H1 (cell line): ENCODE measurements around the gene RTEL1. TPM values are rescaled to one million over a fixed set of nuclear protein-coding genes. Genes with fewer than 3 reads are reported as not detected.
A peak's percentile ranks its signal among the peaks of the same experiment; 100 is the strongest.

Experiments
- CTCF ChIA-PET: fragments of 300-600 bp; sonication (Branson Sonifier 250); formaldehyde crosslinking; loops from one replicate; lab custom pipeline; 2021; ENCODE audit not compliant: partially characterized antibody; lab: Charles Lee
- POLR2A ChIA-PET: fragments of 300-600 bp; sonication (Branson Sonifier 250); formaldehyde crosslinking; loops from one replicate; lab custom pipeline; 2021; ENCODE audit warnings: inconsistent platforms; ENCODE audit not compliant: partially characterized antibody; lab: Charles Lee
- DNase-seq, 2 experiments: peaks; one replicate each; pipeline versions ENCODE4 v3.0.0 to v3.0.0-alpha.2; 2010 to 2022; ENCODE audit warnings: low spot score in 2 of 2, low read depth in 1 of 2, mixed read lengths in 1 of 2
- FAIRE-seq: peaks from 2 replicates; lab custom pipeline; 2011; peaks lifted over from hg19 to GRCh38; lab: Jason Lieb, UNC
- H2AFZ ChIP-seq: 2 replicates; pipeline ENCODE4 v1.8.1; 2012; ENCODE audit warnings: low read length, inconsistent platforms
- H2AK5ac ChIP-seq: 2 replicates; pipeline ENCODE4 v1.6.1; 2013; ENCODE audit warnings: low read depth, low read length
- H2BK120ac ChIP-seq: replicated peaks from 2 replicates; pipeline ENCODE3; 2013; ENCODE audit warnings: low read depth, low read length, inconsistent platforms
- H2BK12ac ChIP-seq: 2 replicates; pipeline ENCODE4 v1.6.1; 2013; ENCODE audit warnings: low read depth, low read length
- H2BK15ac ChIP-seq: 2 replicates; pipeline ENCODE4 v1.6.1; 2013; ENCODE audit warnings: low read length
- H2BK20ac ChIP-seq: 2 replicates; pipeline ENCODE4 v1.6.1; 2013; ENCODE audit warnings: low read length
- H2BK5ac ChIP-seq: 2 replicates; pipeline ENCODE4 v1.6.1; 2013; ENCODE audit warnings: low read depth, low read length
- H3K14ac ChIP-seq: 2 replicates; pipeline ENCODE4 v1.6.1; 2013; ENCODE audit warnings: inconsistent platforms; ENCODE audit not compliant: insufficient read length
- H3K18ac ChIP-seq: 2 replicates; pipeline ENCODE4 v1.6.1; 2013; ENCODE audit warnings: low read length; ENCODE audit errors: extremely low read depth
- H3K23ac ChIP-seq: 2 replicates; pipeline ENCODE4 v1.6.1; 2013; ENCODE audit warnings: inconsistent platforms; ENCODE audit not compliant: insufficient read length
- H3K23me2 ChIP-seq: 2 replicates; pipeline ENCODE4 v1.6.1; 2013; ENCODE audit warnings: low read depth, low read length
- H3K27ac ChIP-seq: 2 replicates; pipeline ENCODE4 v1.6.1; 2011; ENCODE audit warnings: low read depth, low read length, inconsistent platforms
- H3K27me3 ChIP-seq, 4 experiments: replicated peaks in 1 of 4; 1 replicate in 1 of 4; 2 replicates in 3 of 4; pipeline versions ENCODE4 v1.6.1 to v1.8.1; 2011 to 2013; ENCODE audit warnings: low read length in 3 of 4, mild to moderate bottlenecking in 3 of 4, inconsistent platforms in 2 of 4, mixed read lengths in 2 of 4, moderate library complexity in 1 of 4; ENCODE audit not compliant: control insufficient read depth in 3 of 4, insufficient read depth in 3 of 4; ENCODE audit errors: extremely low read depth in 1 of 4
- H3K36me3 ChIP-seq, 4 experiments: 2 replicates each; pipeline versions ENCODE4 v1.6.1 to v1.8.1; 2011 to 2013; ENCODE audit warnings: mild to moderate bottlenecking in 4 of 4, low read length in 3 of 4, moderate library complexity in 2 of 4, control low read depth in 1 of 4, inconsistent platforms in 1 of 4; ENCODE audit not compliant: insufficient read depth in 4 of 4, control insufficient read depth in 2 of 4
- H3K4ac ChIP-seq: replicated peaks from 2 replicates; pipeline ENCODE3; 2013; ENCODE audit warnings: low read length, low read depth, mixed read lengths, inconsistent platforms; ENCODE audit not compliant: insufficient read length
- H3K4me1 ChIP-seq, 4 experiments: replicated peaks in 1 of 4; 1 replicate in 1 of 4; 2 replicates in 3 of 4; pipeline versions ENCODE4 v1.6.1 to v1.8.1; 2011 to 2013; ENCODE audit warnings: low read length in 3 of 4, inconsistent platforms in 2 of 4, mixed read lengths in 1 of 4; ENCODE audit not compliant: insufficient read depth in 4 of 4, control insufficient read depth in 3 of 4
- H3K4me2 ChIP-seq, 2 experiments: 2 replicates each; pipeline versions ENCODE4 v1.6.1 to v1.8.1; 2011 to 2013; ENCODE audit warnings: low read depth in 2 of 2, low read length in 2 of 2, control low read depth in 1 of 2, inconsistent platforms in 1 of 2, mild to moderate bottlenecking in 1 of 2; ENCODE audit not compliant: insufficient read depth in 1 of 2
- H3K4me3 ChIP-seq, 4 experiments: fragments of 200-600, 300-600 bp in 1 of 4; sonication (generic), shearing (Covaris generic), sonication (Bioruptor Twin) in 1 of 4; 2 replicates each; pipeline versions ENCODE4 v1.5.1 to v1.8.1; 2011 to 2016; ENCODE audit warnings: low read length in 4 of 4, low read depth in 3 of 4, control low read depth in 2 of 4, inconsistent platforms in 2 of 4, mild to moderate bottlenecking in 2 of 4, mixed read lengths in 1 of 4, moderate library complexity in 1 of 4; ENCODE audit not compliant: insufficient read depth in 2 of 4; ENCODE audit errors: extremely low read depth in 1 of 4
- H3K56ac ChIP-seq: replicated peaks from 2 replicates; pipeline ENCODE3; 2013; ENCODE audit warnings: low read depth, mild to moderate bottlenecking, mixed read lengths, low read length, inconsistent platforms; ENCODE audit not compliant: insufficient read length
- H3K79me1 ChIP-seq: 2 replicates; pipeline ENCODE4 v1.6.1; 2013; ENCODE audit warnings: low read depth, low read length, control low read depth
- H3K79me2 ChIP-seq, 2 experiments: 2 replicates each; pipeline versions ENCODE4 v1.6.1 to v1.8.1; 2012 to 2013; ENCODE audit warnings: low read length in 2 of 2, mild to moderate bottlenecking in 2 of 2, inconsistent platforms in 1 of 2; ENCODE audit not compliant: insufficient read depth in 2 of 2, control insufficient read depth in 1 of 2
- H3K9ac ChIP-seq, 4 experiments: replicated peaks in 1 of 4; 1 replicate in 1 of 4; 2 replicates in 3 of 4; pipeline versions ENCODE4 v1.6.1 to v1.8.1; 2011 to 2013; ENCODE audit warnings: low read depth in 3 of 4, low read length in 3 of 4, control low read depth in 2 of 4, mild to moderate bottlenecking in 2 of 4, moderate library complexity in 2 of 4, inconsistent platforms in 1 of 4; ENCODE audit errors: extremely low read depth in 1 of 4
- H3K9me3 ChIP-seq, 2 experiments: 2 replicates each; pipeline versions ENCODE4 v1.6.1 to v1.8.1; 2012 to 2013; ENCODE audit warnings: mild to moderate bottlenecking in 2 of 2, moderate library complexity in 2 of 2, control low read depth in 1 of 2, inconsistent platforms in 1 of 2, low read depth in 1 of 2, low read length in 1 of 2, mixed read lengths in 1 of 2; ENCODE audit not compliant: insufficient read depth in 2 of 2
- H4K20me1 ChIP-seq, 2 experiments: replicated peaks in 1 of 2; 2 replicates each; pipeline versions ENCODE3 to v1.8.1; 2011 to 2013; ENCODE audit warnings: inconsistent platforms in 2 of 2, low read length in 2 of 2, mild to moderate bottlenecking in 1 of 2; ENCODE audit not compliant: insufficient read depth in 2 of 2, control insufficient read depth in 1 of 2
- H4K5ac ChIP-seq: 2 replicates; pipeline ENCODE4 v1.6.1; 2013; ENCODE audit warnings: low read length, low read depth, mixed read lengths, inconsistent platforms; ENCODE audit not compliant: insufficient read length
- H4K8ac ChIP-seq: 2 replicates; pipeline ENCODE4 v1.8.0; 2013; ENCODE audit warnings: mild to moderate bottlenecking, moderate library complexity, low read length, inconsistent platforms; ENCODE audit not compliant: insufficient read depth; ENCODE audit errors: extremely low read depth
- H4K91ac ChIP-seq: replicated peaks from 2 replicates; pipeline ENCODE3; 2013; ENCODE audit warnings: low read length, mixed read lengths, inconsistent platforms; ENCODE audit not compliant: insufficient read length
- BCL11A ChIP-seq, 2 experiments: IDR thresholded peaks; one replicate each; pipeline ENCODE4 v1.6.1; 2011; ENCODE audit warnings: low read depth in 2 of 2, low read length in 2 of 2, mild to moderate bottlenecking in 2 of 2
- CEBPB ChIP-seq: IDR thresholded peaks from 2 replicates; pipeline ENCODE4 v1.6.1; 2012; ENCODE audit warnings: low read depth, low read length
- EP300 ChIP-seq, 2 experiments: IDR thresholded peaks; 1 replicate in 1 of 2; 2 replicates in 1 of 2; pipeline ENCODE4 v1.6.1; 2011 to 2012; ENCODE audit warnings: low read depth in 2 of 2, low read length in 2 of 2, mild to moderate bottlenecking in 2 of 2, borderline replicate concordance in 1 of 2, inconsistent platforms in 1 of 2, moderate library complexity in 1 of 2
- EZH2 ChIP-seq: fragments of 200-600 bp; sonication (generic); IDR thresholded peaks from 2 replicates; pipeline ENCODE4 v1.7.1; 2012; ENCODE audit warnings: low read depth, mild to moderate bottlenecking, moderate library complexity, low read length, inconsistent platforms; ENCODE audit not compliant: severe bottlenecking
- GABPA ChIP-seq: IDR thresholded peaks from 2 replicates; pipeline ENCODE4 v1.6.1; 2011; ENCODE audit warnings: mild to moderate bottlenecking, low read length, moderate library complexity, borderline replicate concordance; ENCODE audit not compliant: insufficient read depth
- JUND ChIP-seq: IDR thresholded peaks from 2 replicates; pipeline ENCODE4 v1.6.1; 2011; ENCODE audit warnings: mild to moderate bottlenecking, improper control_type of control experiment, low read length
- KDM4A ChIP-seq: IDR thresholded peaks from one replicate; pipeline ENCODE4 v1.7.1; 2012; ENCODE audit warnings: low read depth, mild to moderate bottlenecking, moderate library complexity, low read length, inconsistent platforms; ENCODE audit not compliant: severe bottlenecking
- MAX ChIP-seq: IDR thresholded peaks from 2 replicates; pipeline ENCODE4 v1.6.1; 2012; ENCODE audit warnings: inconsistent platforms
- SIN3A ChIP-seq, 2 experiments: IDR thresholded peaks in 1 of 2; conservative IDR thresholded peaks in 1 of 2; 2 replicates each; pipeline ENCODE4 v1.6.1; 2011 to 2012; ENCODE audit warnings: low read length in 2 of 2, improper control_type of control experiment in 1 of 2, low read depth in 1 of 2, mild to moderate bottlenecking in 1 of 2
- TBP ChIP-seq: IDR thresholded peaks from 2 replicates; pipeline ENCODE4 v1.6.1; 2011; ENCODE audit warnings: low read depth, low read length, improper control_type of control experiment
- WGBS, 2 experiments: shearing (Covaris generic) in 1 of 2; methylation state at CpG; one replicate each; pipeline versions ENCODE4 v1.1.6 to v1.1.7; 2013 to 2015; ENCODE audit warnings: low lambda C conversion rate in 2 of 2, mixed read lengths in 2 of 2, inconsistent platforms in 1 of 2, low coverage in 1 of 2, missing lambda C conversion rate in 1 of 2; ENCODE audit not compliant: insufficient replicate concordance in 2 of 2, insufficient coverage in 1 of 2, insufficient read length in 1 of 2; ENCODE audit errors: extremely low coverage in 1 of 2, missing lambda C conversion rate in 1 of 2; 5-methylcytosine and 5-hydroxymethylcytosine counted together
- polyA plus RNA-seq, 7 experiments: library from polyadenylated mRNA; depleted of rRNA in 3 of 7; stranded (reverse) in 5 of 7; unstranded in 2 of 7; fragments of >200 nt in 5 of 7; fragments of 200-250 nt in 2 of 7; gene quantifications; 1 replicate in 5 of 7; 2 replicates in 1 of 7; 4 replicates in 1 of 7; pipeline versions ENCODE4 v1.2.1 to v1.2.3, GENCODE V29; 2011 to 2013; ENCODE audit warnings: missing spikeins in 2 of 7, mixed read lengths in 2 of 7
- total RNA-seq: library from RNA; stranded (reverse); fragmentation: NEBNext Ultra II Directional; extraction: Animal tissue kit (Norgen Biotek cat#: 25700); gene quantifications from 2 replicates; pipeline ENCODE4 v1.2.1, GENCODE V29; 2021

RTEL1 gene
- total and polyA plus RNA-seq, 2 of the 8 experiments (the other 6 are each of a cell fraction or from before 2014, with no cell fraction given) = 16.2 to 37.1 TPM

- H3K14ac ChIP-seq = no peak within 1 kb of the TSS
- H3K9ac ChIP-seq = peak within 1 kb of the TSS; percentile 42 to 80 (median 52); a peak in 6 of 7 replicates
- H2BK5ac ChIP-seq = no peak within 1 kb of the TSS; the same call in 1 of the 2 replicates
- no peak within 1 kb of the TSS for H3K23ac ChIP-seq
- H3K9me3 ChIP-seq = no peaks in the 10 kb centered on the region
- H3K4me1 ChIP-seq = peaks cover 0 to 11% (median 6%) of the 10 kb centered on the region in 4 experiments; a peak in 5 of 7 replicates
- H3K79me2 ChIP-seq = peaks cover 0 to 52% of the 10 kb centered on the region in 2 experiments; a peak in 3 of 4 replicates
- ChIA-PET CTCF (interaction anchor here (0.6 to 2.4 kb wide), 16 partner anchors 9 to 1466 kb away, joined by 3 to 9 read pairs (median 4); partner anchors contain the start of genes LIME1, TNFRSF6B and TPD52L2), POLR2A (interaction anchor here (0.6 to 4.7 kb wide), 22 partner anchors 9 to 186 kb away, joined by 3 to 49 read pairs (median 4); partner anchors contain the start of genes LIME1, RTEL1, SLC2A4RG and STMN3)
- H3K27ac ChIP-seq = no peak within 1 kb of the TSS
- peak within 1 kb of the TSS; percentile 30 for H4K91ac ChIP-seq
- peak within 1 kb of the TSS; percentile 46 to 88 (median 74) for H3K4me3 ChIP-seq
- H4K8ac ChIP-seq = peak within 1 kb of the TSS; percentile 86
- H3K18ac ChIP-seq = no peak within 1 kb of the TSS; the same call in 1 of the 2 replicates
- H3K36me3 ChIP-seq = peaks cover 7 to 33% (median 12%) of the 10 kb centered on the region in 4 experiments
- H3K4me2 ChIP-seq = peak within 1 kb of the TSS; percentile 80 to 97
- H2BK12ac ChIP-seq = no peak within 1 kb of the TSS
- H2BK15ac ChIP-seq = no peak within 1 kb of the TSS
- no peak within 1 kb of the TSS for H3K4ac ChIP-seq
- DNase-seq (peak in 1 of 2 experiments; percentile 93), FAIRE-seq (no peak)
- H3K23me2 ChIP-seq = peaks cover 5% of the 10 kb centered on the region; the same call in 1 of the 2 replicates
- peaks cover 10% of the 10 kb centered on the region; the same call in 1 of the 2 replicates for H3K79me1 ChIP-seq
- H2AFZ ChIP-seq = no peak within 1 kb of the TSS
- 3% methylated on average over 68 of the region's 98 CpGs; no CpG with 5 or more reads in 1 of the 2 experiments for WGBS, 2 experiments
- no peak within 1 kb of the TSS for H2BK20ac ChIP-seq
- no peaks in the 10 kb centered on the region for H3K27me3 ChIP-seq
- H2BK120ac ChIP-seq = no peak within 1 kb of the TSS
- H3K56ac ChIP-seq = peak within 1 kb of the TSS; percentile 59
- no peak within 1 kb of the TSS for H2AK5ac ChIP-seq
- H4K20me1 ChIP-seq = peaks cover 8 to 16% of the 10 kb centered on the region in 2 experiments
- H4K5ac ChIP-seq = peak within 1 kb of the TSS; percentile 93
- TF ChIP-seq TBP (peak; percentile 35; the same call in 1 of the 2 replicates), BCL11A (IDR thresholded peaks at IDR 0.05; ENCODE audit: low read depth in 2 of 2, low read length in 2 of 2) (no peak), SIN3A (conservative IDR thresholded peaks at IDR 0.05 in 1 of 2, IDR thresholded peaks at IDR 0.05 in 1 of 2; ENCODE audit: low read depth in 1 of 2, low read length in 2 of 2) (peak; percentile 58 to 74; a peak in 1 of 4 replicates), EZH2 (no peak), EP300 (IDR thresholded peaks at IDR 0.05; ENCODE audit: borderline replicate concordance in 1 of 2, low read depth in 2 of 2, low read length in 2 of 2) (no peak), JUND (no peak), KDM4A (peak; percentile 26), CEBPB (no peak), GABPA (peak; percentile 83), MAX (peak; percentile 56; the same call in 1 of the 2 replicates)
Measured at GRCh38 chr20:63707558-63708300, 49.6 kb downstream of the RTEL1 start, which contains the start of the genes ARFRP1 and ZGPAT. Gene ARFRP1 (minus strand): TSS chr20:63707976. CDS start chr20:63707091, 885 bp downstream. Gene ZGPAT (plus strand): TSS chr20:63708039. CDS start chr20:63708581, 542 bp downstream.
